GM18519 (cell line): ENCODE data around the gene MAP2K3.
A peak's percentile ranks its signal among the peaks of the same experiment; 100 is the strongest.
"Not testable (repeated sequence)": the region's sequence is repeated elsewhere in the genome, so short reads cannot be mapped to it uniquely, and the experiment has no call there.

ENCODE experiments used
- ATAC-seq: cut with Tn5 transposase; IDR thresholded peaks from one replicate; pipeline ENCODE4 v1.9.1; 2021; ENCODE audit warnings: mild to moderate bottlenecking, moderate library complexity; ENCODE audit not compliant: unreplicated experiment, low FRiP score

MAP2K3 gene

GRCh38 chr17:21348081-21348925 lies 63.8 kb downstream of the MAP2K3 start:
- peak; percentile 45 for ATAC-seq

GRCh38 chr17:21348926-21349261 lies 64.4 kb downstream of the MAP2K3 start:
- ATAC-seq, result not testable (repeated sequence)

GRCh38 chr17:21349358-21350050 lies 65.0 kb downstream of the MAP2K3 start:
- ATAC-seq, result not testable (repeated sequence)

GRCh38 chr17:21350495-21350894 lies 66.0 kb downstream of the MAP2K3 start:
- ATAC-seq, result not testable (repeated sequence)

- no peak for ATAC-seq
Measured at GRCh38 chr17:21351366-21352065, 67.0 kb downstream of the MAP2K3 start.

- ATAC-seq, result no peak
Measured at GRCh38 chr17:21352221-21352980, 67.9 kb downstream of the MAP2K3 start.

GRCh38 chr17:21352981-21353265 lies 68.4 kb downstream of the MAP2K3 start:
- ATAC-seq, result no peak

GRCh38 chr17:21353326-21354010 lies 69.0 kb downstream of the MAP2K3 start:
- ATAC-seq, result no peak

GRCh38 chr17:21354796-21355385 lies 70.4 kb downstream of the MAP2K3 start:
- no peak for ATAC-seq

GRCh38 chr17:21355586-21355985 lies 71.1 kb downstream of the MAP2K3 start:
- no peak for ATAC-seq

GRCh38 chr17:21356537-21357127 lies 72.1 kb downstream of the MAP2K3 start:
- no peak for ATAC-seq

- ATAC-seq, result no peak
Measured at GRCh38 chr17:21357281-21357680, 72.8 kb downstream of the MAP2K3 start.

GRCh38 chr17:21357696-21358656 lies 73.5 kb downstream of the MAP2K3 start:
- no peak for ATAC-seq

GRCh38 chr17:21358682-21359482 lies 74.4 kb downstream of the MAP2K3 start:
- no peak for ATAC-seq

GRCh38 chr17:21359483-21359840 lies 75.0 kb downstream of the MAP2K3 start:
- no peak for ATAC-seq

GRCh38 chr17:21360048-21360447 lies 75.5 kb downstream of the MAP2K3 start:
- ATAC-seq, result no peak

- ATAC-seq, result no peak
Measured at GRCh38 chr17:21361020-21361809, 76.7 kb downstream of the MAP2K3 start.
